HCT116 (cell line): ENCODE data around the gene P2RY12.

ENCODE experiments used
- CEBPB ChIP-seq: IDR thresholded peaks from 2 replicates; pipeline ENCODE4 v1.6.1; 2012; ENCODE audit warnings: low read depth
- EGR1 ChIP-seq: IDR thresholded peaks from 2 replicates; pipeline ENCODE4 v1.6.1; 2012; ENCODE audit warnings: low read depth
- EZH2 ChIP-seq: fragments of 200-600 bp; sonication (generic); IDR thresholded peaks from 2 replicates; pipeline ENCODE4 v1.6.1; 2017; ENCODE audit warnings: antibody characterized with exemption, mixed run types
- EZH2phosphoT487 ChIP-seq: fragments of 200-600 bp; IDR thresholded peaks from 2 replicates; pipeline ENCODE4 v1.6.1; 2018; ENCODE audit warnings: antibody characterized with exemption, borderline replicate concordance
- POLR2A ChIP-seq: IDR thresholded peaks from 2 replicates; pipeline ENCODE4 v1.7.0; 2011; ENCODE audit warnings: borderline replicate concordance; ENCODE audit not compliant: insufficient read depth, insufficient read length; ENCODE audit errors: extremely low read depth
- POLR2AphosphoS5 ChIP-seq: IDR thresholded peaks from 2 replicates; pipeline ENCODE4 v1.6.1; 2011; ENCODE audit warnings: mild to moderate bottlenecking, low read depth, low read length, moderate library complexity
- SIN3A ChIP-seq: IDR thresholded peaks from 2 replicates; pipeline ENCODE4 v1.6.1; 2012; ENCODE audit warnings: low read depth
- SP1 ChIP-seq: IDR thresholded peaks from 2 replicates; pipeline ENCODE4 v1.6.1; 2012; ENCODE audit warnings: low read depth
- ZFX ChIP-seq: fragments of 450-650 bp; IDR thresholded peaks from 2 replicates; pipeline ENCODE4 v1.6.1; 2017
- ZNF274 ChIP-seq: fragments of 200-500 bp; sonication (Bioruptor generic); IDR thresholded peaks from 2 replicates; pipeline ENCODE4 v1.6.1; 2014; ENCODE audit warnings: mild to moderate bottlenecking, low read depth, low read length, inconsistent platforms
- TF ChIP-seq, protein P1 (sequence below), 3 experiments: fragments of 200-600 bp in 1 of 3; sonication (generic) in 1 of 3; IDR thresholded peaks in 2 of 3; conservative IDR thresholded peaks in 1 of 3; 2 replicates each; pipeline ENCODE4 v1.5.1; 2012 to 2017; ENCODE audit warnings: low read depth in 2 of 3, low read length in 2 of 3, antibody characterized with exemption in 1 of 3, borderline replicate concordance in 1 of 3, control low read depth in 1 of 3, mild to moderate bottlenecking in 1 of 3, mixed read lengths in 1 of 3, mixed run types in 1 of 3, moderate library complexity in 1 of 3; ENCODE audit not compliant: insufficient read depth in 1 of 3
- TF ChIP-seq, protein P2 (sequence below): IDR thresholded peaks from 2 replicates; pipeline ENCODE4 v1.6.1; 2012
- TF ChIP-seq, protein P3 (sequence below): IDR thresholded peaks from 2 replicates; pipeline ENCODE4 v1.6.1; 2012; ENCODE audit warnings: low read depth

GRCh38 chr3:151330379-151330778 lies 54.2 kb downstream of the P2RY12 start:
- no peak for TF ChIP-seq POLR2A
- TF ChIP-seq, protein P1, sequence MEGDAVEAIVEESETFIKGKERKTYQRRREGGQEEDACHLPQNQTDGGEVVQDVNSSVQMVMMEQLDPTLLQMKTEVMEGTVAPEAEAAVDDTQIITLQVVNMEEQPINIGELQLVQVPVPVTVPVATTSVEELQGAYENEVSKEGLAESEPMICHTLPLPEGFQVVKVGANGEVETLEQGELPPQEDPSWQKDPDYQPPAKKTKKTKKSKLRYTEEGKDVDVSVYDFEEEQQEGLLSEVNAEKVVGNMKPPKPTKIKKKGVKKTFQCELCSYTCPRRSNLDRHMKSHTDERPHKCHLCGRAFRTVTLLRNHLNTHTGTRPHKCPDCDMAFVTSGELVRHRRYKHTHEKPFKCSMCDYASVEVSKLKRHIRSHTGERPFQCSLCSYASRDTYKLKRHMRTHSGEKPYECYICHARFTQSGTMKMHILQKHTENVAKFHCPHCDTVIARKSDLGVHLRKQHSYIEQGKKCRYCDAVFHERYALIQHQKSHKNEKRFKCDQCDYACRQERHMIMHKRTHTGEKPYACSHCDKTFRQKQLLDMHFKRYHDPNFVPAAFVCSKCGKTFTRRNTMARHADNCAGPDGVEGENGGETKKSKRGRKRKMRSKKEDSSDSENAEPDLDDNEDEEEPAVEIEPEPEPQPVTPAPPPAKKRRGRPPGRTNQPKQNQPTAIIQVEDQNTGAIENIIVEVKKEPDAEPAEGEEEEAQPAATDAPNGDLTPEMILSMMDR (IDR thresholded peaks at IDR 0.05 in 2 of 3, conservative IDR thresholded peaks at IDR 0.05 in 1 of 3; ENCODE audit: borderline replicate concordance in 1 of 3, insufficient read depth in 1 of 3, low read depth in 2 of 3, low read length in 2 of 3) = no peak
- TF ChIP-seq, protein P2, sequence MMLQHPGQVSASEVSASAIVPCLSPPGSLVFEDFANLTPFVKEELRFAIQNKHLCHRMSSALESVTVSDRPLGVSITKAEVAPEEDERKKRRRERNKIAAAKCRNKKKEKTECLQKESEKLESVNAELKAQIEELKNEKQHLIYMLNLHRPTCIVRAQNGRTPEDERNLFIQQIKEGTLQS = no peak
- no peak for TF ChIP-seq EZH2phosphoT487
- TF ChIP-seq EZH2 = no peak
- TF ChIP-seq POLR2AphosphoS5 = no peak
- no peak for TF ChIP-seq CEBPB
- no peak for TF ChIP-seq SP1
- no peak for TF ChIP-seq EGR1
- no peak for TF ChIP-seq ZNF274
- TF ChIP-seq, protein P3, sequence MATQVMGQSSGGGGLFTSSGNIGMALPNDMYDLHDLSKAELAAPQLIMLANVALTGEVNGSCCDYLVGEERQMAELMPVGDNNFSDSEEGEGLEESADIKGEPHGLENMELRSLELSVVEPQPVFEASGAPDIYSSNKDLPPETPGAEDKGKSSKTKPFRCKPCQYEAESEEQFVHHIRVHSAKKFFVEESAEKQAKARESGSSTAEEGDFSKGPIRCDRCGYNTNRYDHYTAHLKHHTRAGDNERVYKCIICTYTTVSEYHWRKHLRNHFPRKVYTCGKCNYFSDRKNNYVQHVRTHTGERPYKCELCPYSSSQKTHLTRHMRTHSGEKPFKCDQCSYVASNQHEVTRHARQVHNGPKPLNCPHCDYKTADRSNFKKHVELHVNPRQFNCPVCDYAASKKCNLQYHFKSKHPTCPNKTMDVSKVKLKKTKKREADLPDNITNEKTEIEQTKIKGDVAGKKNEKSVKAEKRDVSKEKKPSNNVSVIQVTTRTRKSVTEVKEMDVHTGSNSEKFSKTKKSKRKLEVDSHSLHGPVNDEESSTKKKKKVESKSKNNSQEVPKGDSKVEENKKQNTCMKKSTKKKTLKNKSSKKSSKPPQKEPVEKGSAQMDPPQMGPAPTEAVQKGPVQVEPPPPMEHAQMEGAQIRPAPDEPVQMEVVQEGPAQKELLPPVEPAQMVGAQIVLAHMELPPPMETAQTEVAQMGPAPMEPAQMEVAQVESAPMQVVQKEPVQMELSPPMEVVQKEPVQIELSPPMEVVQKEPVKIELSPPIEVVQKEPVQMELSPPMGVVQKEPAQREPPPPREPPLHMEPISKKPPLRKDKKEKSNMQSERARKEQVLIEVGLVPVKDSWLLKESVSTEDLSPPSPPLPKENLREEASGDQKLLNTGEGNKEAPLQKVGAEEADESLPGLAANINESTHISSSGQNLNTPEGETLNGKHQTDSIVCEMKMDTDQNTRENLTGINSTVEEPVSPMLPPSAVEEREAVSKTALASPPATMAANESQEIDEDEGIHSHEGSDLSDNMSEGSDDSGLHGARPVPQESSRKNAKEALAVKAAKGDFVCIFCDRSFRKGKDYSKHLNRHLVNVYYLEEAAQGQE = no peak
- no peak for TF ChIP-seq SIN3A
- TF ChIP-seq ZFX = no peak
